Measurements from ENCODE around the gene HMGN4. TPM values are rescaled to one million over a fixed set of nuclear protein-coding genes. Genes with fewer than 3 reads are reported as not detected.

The HMGN4 gene
- total and polyA plus RNA-seq, 5 donors from 2014 or later: 59.5 to 214 (median 183) TPM

GRCh38 chr6:26561533-26562466 is 23.6 kb downstream of the HMGN4 start:
- no peaks in the 10 kb centered on the region for H3K36me3 ChIP-seq (ENCODE audit: control insufficient read depth, insufficient read depth, low read length)
- H3K9me3 Mint-ChIP-seq: peaks cover 0 to 2% (median 0%) of the 10 kb centered on the region in 7 donors
- DNase-seq (no peak), ATAC-seq (ENCODE audit: low read depth in 2 of 2) (no peak)
- no peaks in the 10 kb centered on the region for H3K36me3 Mint-ChIP-seq
- peaks cover 24% of the 10 kb centered on the region for H3K27me3 Mint-ChIP-seq
- H3K9me3 ChIP-seq (ENCODE audit: control insufficient read depth in 2 of 2, low read length in 2 of 2): no peaks in the 10 kb centered on the region
- no peak overlapping the region for H3K4me3 ChIP-seq (ENCODE audit: low read depth, low read length)
- H3K27me3 ChIP-seq (ENCODE audit: control insufficient read depth, insufficient read depth, low read length): no peaks in the 10 kb centered on the region
- H3K4me3 Mint-ChIP-seq: no peak overlapping the region
- no peak overlapping the region for H3K27ac ChIP-seq (ENCODE audit: insufficient read depth, low read length, poor library complexity, severe bottlenecking)
- no peak overlapping the region for H3K27ac Mint-ChIP-seq
- H3K4me1 Mint-ChIP-seq: peaks cover 0 to 8% (median 1%) of the 10 kb centered on the region in 4 donors
- no peaks in the 10 kb centered on the region for H3K4me1 ChIP-seq (ENCODE audit: control insufficient read depth, insufficient read depth, low read length, poor library complexity, severe bottlenecking)

GRCh38 chr6:26563488-26563887 is 25.3 kb downstream of the HMGN4 start:
- no peak for ATAC-seq (ENCODE audit: low read depth in 2 of 2)
- Mint-ChIP-seq H3K4me1 (peaks cover 2 to 6% (median 3%) of the 10 kb centered on the region in 4 donors), H3K27me3 (peaks cover 19% of the 10 kb centered on the region)

GRCh38 chr6:26568601-26569432 is 30.7 kb downstream of the HMGN4 start:
- ATAC-seq (ENCODE audit: low read depth in 2 of 2) (peak; percentile 75 to 80), DNase-seq (peak; percentile 91 to 97 (median 95))
- Histone ChIP-seq H3K4me1 (ENCODE audit: control insufficient read depth, insufficient read depth, low read length, poor library complexity, severe bottlenecking) (peaks cover 17% of the 10 kb centered on the region), H3K27me3 (ENCODE audit: control insufficient read depth, insufficient read depth, low read length) (no peaks in the 10 kb centered on the region), H3K36me3 (ENCODE audit: control insufficient read depth, insufficient read depth, low read length) (no peaks in the 10 kb centered on the region), H3K9me3 (ENCODE audit: control insufficient read depth in 2 of 2, low read length in 2 of 2) (no peaks in the 10 kb centered on the region), H3K4me3 (ENCODE audit: low read depth, low read length) (peak overlapping the region; percentile 98), H3K27ac (ENCODE audit: insufficient read depth, low read length, poor library complexity, severe bottlenecking) (peak overlapping the region; percentile 64)
- H3K27me3 Mint-ChIP-seq: peaks cover 48% of the 10 kb centered on the region
- peak overlapping the region; percentile 90 to 99 (median 96) for H3K4me3 Mint-ChIP-seq
- peaks cover 18 to 33% (median 27%) of the 10 kb centered on the region in 4 donors for H3K4me1 Mint-ChIP-seq
- peaks cover 4% of the 10 kb centered on the region for H3K36me3 Mint-ChIP-seq
- peak overlapping the region; percentile 97 to 99 (median 99) for H3K27ac Mint-ChIP-seq
- H3K9me3 Mint-ChIP-seq: peaks cover 0 to 8% (median 4%) of the 10 kb centered on the region in 7 donors

More at GRCh38 chr6:26563488-26563887, 25.3 kb downstream of the HMGN4 start:
- Histone ChIP-seq H3K36me3 (ENCODE audit: control insufficient read depth, insufficient read depth, low read length) (no peaks in the 10 kb centered on the region), H3K9me3 (ENCODE audit: control insufficient read depth in 2 of 2, low read length in 2 of 2) (no peaks in the 10 kb centered on the region), H3K4me1 (ENCODE audit: control insufficient read depth, insufficient read depth, low read length, poor library complexity, severe bottlenecking) (no peaks in the 10 kb centered on the region), H3K4me3 (ENCODE audit: low read depth, low read length) (no peak overlapping the region), H3K27me3 (ENCODE audit: control insufficient read depth, insufficient read depth, low read length) (no peaks in the 10 kb centered on the region), H3K27ac (ENCODE audit: insufficient read depth, low read length, poor library complexity, severe bottlenecking) (no peak overlapping the region)
- no peak for DNase-seq
- Mint-ChIP-seq H3K4me3 (peak overlapping the region in 1 of 4 donors; percentile 50), H3K27ac (no peak overlapping the region), H3K9me3 (peaks cover 0 to 5% (median under 1%) of the 10 kb centered on the region in 7 donors), H3K36me3 (peaks cover 2% of the 10 kb centered on the region)

GRCh38 chr6:26569433-26569764 is 31.2 kb downstream of the HMGN4 start:
- Histone ChIP-seq H3K4me3 (ENCODE audit: low read depth, low read length) (peak overlapping the region; percentile 98), H3K36me3 (ENCODE audit: control insufficient read depth, insufficient read depth, low read length) (no peaks in the 10 kb centered on the region), H3K4me1 (ENCODE audit: control insufficient read depth, insufficient read depth, low read length, poor library complexity, severe bottlenecking) (peaks cover 17% of the 10 kb centered on the region), H3K27me3 (ENCODE audit: control insufficient read depth, insufficient read depth, low read length) (no peaks in the 10 kb centered on the region), H3K27ac (ENCODE audit: insufficient read depth, low read length, poor library complexity, severe bottlenecking) (peak overlapping the region; percentile 64), H3K9me3 (ENCODE audit: control insufficient read depth in 2 of 2, low read length in 2 of 2) (no peaks in the 10 kb centered on the region)
- DNase-seq (no peak), ATAC-seq (ENCODE audit: low read depth in 2 of 2) (no peak)
- peak overlapping the region; percentile 90 to 99 (median 96) for H3K4me3 Mint-ChIP-seq
- H3K9me3 Mint-ChIP-seq: peaks cover 0 to 8% (median 4%) of the 10 kb centered on the region in 7 donors
- H3K4me1 Mint-ChIP-seq: peaks cover 18 to 33% (median 27%) of the 10 kb centered on the region in 4 donors
- H3K27me3 Mint-ChIP-seq: peaks cover 52% of the 10 kb centered on the region
- peak overlapping the region; percentile 97 to 99 (median 99) for H3K27ac Mint-ChIP-seq
- H3K36me3 Mint-ChIP-seq: peaks cover 4% of the 10 kb centered on the region

- peak overlapping the region in 2 of 4 donors; percentile 17 to 99 for H3K4me3 Mint-ChIP-seq
Observed at GRCh38 chr6:26570027-26570809, 32.1 kb downstream of the HMGN4 start.

GRCh38 chr6:26571592-26572296 is 33.6 kb downstream of the HMGN4 start:
- H3K27me3 ChIP-seq (ENCODE audit: control insufficient read depth, insufficient read depth, low read length): peaks cover 3% of the 10 kb centered on the region
- peaks cover 0 to 8% (median 6%) of the 10 kb centered on the region in 7 donors for H3K9me3 Mint-ChIP-seq
- peaks cover 4% of the 10 kb centered on the region for H3K36me3 Mint-ChIP-seq
- ATAC-seq (ENCODE audit: low read depth in 2 of 2) (no peak), DNase-seq (peak in 2 of 3 donors; percentile 42 to 60)
- H3K4me1 Mint-ChIP-seq: peaks cover 23 to 44% (median 30%) of the 10 kb centered on the region in 4 donors
- peak overlapping the region; percentile 91 to 94 (median 92) for H3K27ac Mint-ChIP-seq
- peaks cover 69% of the 10 kb centered on the region for H3K27me3 Mint-ChIP-seq
- H3K36me3 ChIP-seq (ENCODE audit: control insufficient read depth, insufficient read depth, low read length): no peaks in the 10 kb centered on the region
- no peaks in the 10 kb centered on the region for H3K9me3 ChIP-seq (ENCODE audit: control insufficient read depth in 2 of 2, low read length in 2 of 2)
- peaks cover 18% of the 10 kb centered on the region for H3K4me1 ChIP-seq (ENCODE audit: control insufficient read depth, insufficient read depth, low read length, poor library complexity, severe bottlenecking)
- peak overlapping the region; percentile 87 to 95 (median 91) for H3K4me3 Mint-ChIP-seq
- H3K27ac ChIP-seq (ENCODE audit: insufficient read depth, low read length, poor library complexity, severe bottlenecking): peak overlapping the region; percentile 6
- peak overlapping the region; percentile 79 for H3K4me3 ChIP-seq (ENCODE audit: low read depth, low read length)

More at GRCh38 chr6:26570027-26570809, 32.1 kb downstream of the HMGN4 start:
- H3K36me3 ChIP-seq (ENCODE audit: control insufficient read depth, insufficient read depth, low read length): no peaks in the 10 kb centered on the region
- DNase-seq: no peak
- no peak overlapping the region for H3K27ac ChIP-seq (ENCODE audit: insufficient read depth, low read length, poor library complexity, severe bottlenecking)
- H3K27me3 ChIP-seq (ENCODE audit: control insufficient read depth, insufficient read depth, low read length): no peaks in the 10 kb centered on the region
- peaks cover 0 to 8% (median 4%) of the 10 kb centered on the region in 7 donors for H3K9me3 Mint-ChIP-seq
- no peak overlapping the region for H3K27ac Mint-ChIP-seq
- no peak overlapping the region for H3K4me3 ChIP-seq (ENCODE audit: low read depth, low read length)
- peaks cover 54% of the 10 kb centered on the region for H3K27me3 Mint-ChIP-seq
- ATAC-seq (ENCODE audit: low read depth in 2 of 2): no peak
- H3K36me3 Mint-ChIP-seq: peaks cover 4% of the 10 kb centered on the region
- peaks cover 18 to 33% (median 27%) of the 10 kb centered on the region in 4 donors for H3K4me1 Mint-ChIP-seq
- peaks cover 17% of the 10 kb centered on the region for H3K4me1 ChIP-seq (ENCODE audit: control insufficient read depth, insufficient read depth, low read length, poor library complexity, severe bottlenecking)
- no peaks in the 10 kb centered on the region for H3K9me3 ChIP-seq (ENCODE audit: control insufficient read depth in 2 of 2, low read length in 2 of 2)

All from CD4-positive, CD25-positive, alpha-beta regulatory T cell (primary cell).